ENCODE measurements around the gene DLEU7. TPM values are rescaled to one million over a fixed set of nuclear protein-coding genes. Genes with fewer than 3 reads are reported as not detected.

Gene DLEU7
- total and polyA plus RNA-seq, 10 of the 15 experiments (the other 5 are each of a cell fraction or from before 2014, with no cell fraction given): not detected

- Histone ChIP-seq H3K4me1 (ENCODE audit: control insufficient read depth, insufficient read depth, low read length) (peaks cover 9% of the 10 kb centered on the region), H3K79me2 (ENCODE audit: control insufficient read depth, insufficient read depth, low read length) (no peaks in the 10 kb centered on the region), H3K27me3 (replicated peaks in 1 of 2; ENCODE audit: control insufficient read depth in 2 of 2, insufficient read depth in 2 of 2, low read length in 1 of 2) (no peaks in the 10 kb centered on the region), H3K9me3 (replicated peaks; ENCODE audit: control insufficient read depth, insufficient read depth, low read length) (no peaks in the 10 kb centered on the region; the same call in 2 of the 3 replicates), H3K4me2 (ENCODE audit: control insufficient read depth, insufficient read depth) (peak overlapping the region; percentile 67), H3K4me3 (no peak overlapping the region), H3K27ac (ENCODE audit: control insufficient read depth, insufficient read depth) (no peak overlapping the region), H2AFZ (ENCODE audit: control insufficient read depth, low read depth, low read length) (peak overlapping the region; percentile 39), H4K20me1 (ENCODE audit: control insufficient read depth, insufficient read depth) (no peaks in the 10 kb centered on the region), H3K9ac (ENCODE audit: control insufficient read depth, insufficient read depth, low read length) (no peak overlapping the region), H3K36me3 (ENCODE audit: control insufficient read depth in 2 of 2, insufficient read depth in 2 of 2, low read length in 1 of 2) (no peaks in the 10 kb centered on the region)
- intact Hi-C loops (cut with micrococcal nuclease; ENCODE audit: unreplicated experiment): loop anchor here (5.0 kb wide), 1 partner anchor 1195 kb away; no protein-coding TSS in a partner anchor
- ChIA-PET POLR2A (no interaction called here), CTCF (no interaction called here), SMC1A (ENCODE audit: uncharacterized antibody, unreplicated experiment) (interaction anchor here (0.5 to 0.9 kb wide), 2 partner anchors 18 to 1108 kb away, joined by 3 read pairs; no protein-coding TSS in a partner anchor), RAD21 (ENCODE audit: unreplicated experiment) (no interaction called here)
- no peak for FAIRE-seq
- TF ChIP-seq CBX5 (IDR thresholded peaks at IDR 0.05; ENCODE audit: low read depth) (no peak), SIN3A (IDR thresholded peaks at IDR 0.05; ENCODE audit: low read depth, low read length) (no peak), IRF4 (IDR thresholded peaks at IDR 0.05; ENCODE audit: low read depth, low read length) (no peak), MEF2A (IDR thresholded peaks at IDR 0.05; ENCODE audit: insufficient read depth, low read depth, low read length) (no peak), IKZF2 (IDR thresholded peaks at IDR 0.05) (no peak), RB1 (IDR thresholded peaks at IDR 0.05; ENCODE audit: borderline replicate concordance) (no peak), FOXM1 (IDR thresholded peaks at IDR 0.05; ENCODE audit: low read depth, low read length) (no peak), SKIL (IDR thresholded peaks at IDR 0.05; ENCODE audit: low read depth, poor library complexity, severe bottlenecking) (no peak), SMARCA5 (IDR thresholded peaks at IDR 0.05) (no peak), MYC (IDR thresholded peaks at IDR 0.05; ENCODE audit: insufficient read depth, insufficient read length, insufficient replicate concordance, low read length, severe bottlenecking) (no peak), POLR2A (IDR thresholded peaks at IDR 0.05; ENCODE audit: low read depth, low read length) (no peak), NKRF (conservative IDR thresholded peaks at IDR 0.05) (no peak)
- in situ Hi-C loops (cut with MboI): no loop called here
- no peak for DNase-seq (ENCODE audit: low read depth, low spot score)
- BruUV-seq (replicated peaks): no TSS peak
- 30% methylated on average over 5 of the region's 5 CpGs for WGBS (ENCODE audit: insufficient coverage, insufficient replicate concordance, low lambda C conversion rate, missing lambda C conversion rate)
- ATAC-seq: no peak
Observed at GRCh38 chr13:50846861-50847475, 3.5 kb upstream of the DLEU7 start.

Data from GM12878 (cell line).